GM12878 (cell line): ENCODE results near the gene EBLN1. TPM values are rescaled to one million over a fixed set of nuclear protein-coding genes. Genes with fewer than 3 reads are reported as not detected.

ENCODE experiments used
- IKZF1 ChIP-seq: fragments of 450-650 bp; conservative IDR thresholded peaks from 2 replicates; pipeline ENCODE4 v1.6.1; 2017; ENCODE audit warnings: antibody characterized with exemption, mild to moderate bottlenecking
- IKZF2 ChIP-seq, 2 experiments: fragments of 450-650 bp; IDR thresholded peaks; 2 replicates each; pipeline ENCODE4 v1.6.1; 2017; ENCODE audit warnings: mild to moderate bottlenecking in 2 of 2, moderate library complexity in 2 of 2
- MEF2B ChIP-seq: fragments of 450-650 bp; IDR thresholded peaks from 2 replicates; pipeline ENCODE4 v1.6.1; 2018; ENCODE audit warnings: mild to moderate bottlenecking, moderate library complexity; ENCODE audit not compliant: partially characterized antibody, poor library complexity, severe bottlenecking
- NR2F1 ChIP-seq: fragments of 450-650 bp; conservative IDR thresholded peaks from 2 replicates; pipeline ENCODE4 v1.6.1; 2017; ENCODE audit warnings: mild to moderate bottlenecking
- polyA plus RNA-seq, 11 experiments: library from polyadenylated mRNA; depleted of rRNA in 4 of 11; unstranded in 6 of 11; stranded (reverse) in 5 of 11; fragments of >200 nt; fragmentation: Nextera tagmentation in 4 of 11; fragmentation: Illumina TruSeq in 1 of 11; extraction: Ambion mirVana in 4 of 11; extraction: Trizol in 1 of 11; gene quantifications; 1 replicate in 1 of 11; 2 replicates in 10 of 11; pipeline versions ENCODE4 v1.2.1 to v1.2.3, GENCODE V29; 2011 to 2016; ENCODE audit warnings: inconsistent platforms in 2 of 11, missing spikeins in 2 of 11, low read depth in 1 of 11
- total RNA-seq, 4 experiments: library from RNA; depleted of rRNA in 3 of 4; stranded (reverse); fragments of >200 nt in 3 of 4; fragmentation: Illumina TruSeq in 1 of 4; extraction: Trizol in 1 of 4; gene quantifications; 2 replicates each; pipeline versions ENCODE4 v1.2.1 to v1.2.3, GENCODE V29; 2013 to 2021
- TF ChIP-seq, protein P1 (sequence below): fragments of 450-650 bp; IDR thresholded peaks from 2 replicates; pipeline ENCODE4 v1.6.1; 2016; ENCODE audit warnings: mild to moderate bottlenecking, moderate library complexity, borderline replicate concordance

EBLN1 gene
- total and polyA plus RNA-seq, 10 of the 15 experiments (the other 5 are each of a cell fraction or from before 2014, with no cell fraction given) = not detected

DNA sequence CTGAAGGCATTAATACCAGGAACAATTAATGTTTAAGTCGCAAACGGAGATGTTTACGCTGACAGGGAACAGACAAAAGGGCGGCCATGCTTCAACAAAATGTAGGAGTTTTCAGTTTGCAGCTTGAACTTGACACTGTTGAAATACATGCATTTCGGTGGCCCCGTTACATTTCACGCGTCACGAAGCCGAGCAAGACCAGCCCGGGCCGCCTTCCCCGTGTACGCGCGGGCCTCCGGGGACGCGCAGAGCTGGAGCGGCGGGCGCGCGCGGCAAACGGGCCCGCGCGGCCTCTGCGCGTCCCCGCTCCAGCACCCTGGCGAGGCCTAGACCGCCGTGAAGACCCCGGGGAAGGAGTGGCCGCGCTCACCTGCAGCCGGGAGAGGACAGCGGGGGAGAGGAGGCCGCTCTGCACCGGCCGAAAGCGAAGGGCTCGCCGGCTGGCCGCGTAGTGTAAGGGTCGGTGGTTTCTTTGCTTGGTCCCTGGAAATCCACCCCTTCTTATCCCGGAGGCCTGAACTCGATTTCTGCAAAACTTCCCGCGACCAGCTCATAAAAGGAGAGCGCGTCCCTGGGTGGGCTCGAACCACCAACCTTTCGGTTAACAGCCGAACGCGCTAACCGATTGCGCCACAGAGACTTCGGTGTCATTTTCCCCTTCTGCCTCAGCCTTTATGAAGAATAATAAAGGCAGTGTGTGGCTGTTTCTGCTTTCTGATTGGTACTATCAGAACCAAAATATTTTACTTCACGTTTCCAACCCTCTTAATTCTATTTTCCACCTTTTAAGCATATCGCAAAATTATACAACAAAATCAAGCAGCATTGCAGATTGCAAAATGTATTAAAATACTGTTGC, 11.4 kb upstream of the EBLN1 start (continued):
- TF ChIP-seq, protein P1, sequence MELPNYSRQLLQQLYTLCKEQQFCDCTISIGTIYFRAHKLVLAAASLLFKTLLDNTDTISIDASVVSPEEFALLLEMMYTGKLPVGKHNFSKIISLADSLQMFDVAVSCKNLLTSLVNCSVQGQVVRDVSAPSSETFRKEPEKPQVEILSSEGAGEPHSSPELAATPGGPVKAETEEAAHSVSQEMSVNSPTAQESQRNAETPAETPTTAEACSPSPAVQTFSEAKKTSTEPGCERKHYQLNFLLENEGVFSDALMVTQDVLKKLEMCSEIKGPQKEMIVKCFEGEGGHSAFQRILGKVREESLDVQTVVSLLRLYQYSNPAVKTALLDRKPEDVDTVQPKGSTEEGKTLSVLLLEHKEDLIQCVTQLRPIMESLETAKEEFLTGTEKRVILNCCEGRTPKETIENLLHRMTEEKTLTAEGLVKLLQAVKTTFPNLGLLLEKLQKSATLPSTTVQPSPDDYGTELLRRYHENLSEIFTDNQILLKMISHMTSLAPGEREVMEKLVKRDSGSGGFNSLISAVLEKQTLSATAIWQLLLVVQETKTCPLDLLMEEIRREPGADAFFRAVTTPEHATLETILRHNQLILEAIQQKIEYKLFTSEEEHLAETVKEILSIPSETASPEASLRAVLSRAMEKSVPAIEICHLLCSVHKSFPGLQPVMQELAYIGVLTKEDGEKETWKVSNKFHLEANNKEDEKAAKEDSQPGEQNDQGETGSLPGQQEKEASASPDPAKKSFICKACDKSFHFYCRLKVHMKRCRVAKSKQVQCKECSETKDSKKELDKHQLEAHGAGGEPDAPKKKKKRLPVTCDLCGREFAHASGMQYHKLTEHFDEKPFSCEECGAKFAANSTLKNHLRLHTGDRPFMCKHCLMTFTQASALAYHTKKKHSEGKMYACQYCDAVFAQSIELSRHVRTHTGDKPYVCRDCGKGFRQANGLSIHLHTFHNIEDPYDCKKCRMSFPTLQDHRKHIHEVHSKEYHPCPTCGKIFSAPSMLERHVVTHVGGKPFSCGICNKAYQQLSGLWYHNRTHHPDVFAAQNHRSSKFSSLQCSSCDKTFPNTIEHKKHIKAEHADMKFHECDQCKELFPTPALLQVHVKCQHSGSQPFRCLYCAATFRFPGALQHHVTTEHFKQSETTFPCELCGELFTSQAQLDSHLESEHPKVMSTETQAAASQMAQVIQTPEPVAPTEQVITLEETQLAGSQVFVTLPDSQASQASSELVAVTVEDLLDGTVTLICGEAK = peak; percentile 86
- TF ChIP-seq IKZF1 = peak; percentile 86
- peak; percentile 29 for TF ChIP-seq MEF2B
- TF ChIP-seq NR2F1 = peak; percentile 63
- TF ChIP-seq IKZF2 (IDR thresholded peaks at IDR 0.05) = peak; percentile 74 to 79
